GDM1 (cell line): Measurements from ENCODE around the gene SCAF1.

Source experiments
- DNase-seq: peaks from one replicate; lab custom pipeline; 2025; lab: John Stamatoyannopoulos, UW

Gene SCAF1

DNA sequence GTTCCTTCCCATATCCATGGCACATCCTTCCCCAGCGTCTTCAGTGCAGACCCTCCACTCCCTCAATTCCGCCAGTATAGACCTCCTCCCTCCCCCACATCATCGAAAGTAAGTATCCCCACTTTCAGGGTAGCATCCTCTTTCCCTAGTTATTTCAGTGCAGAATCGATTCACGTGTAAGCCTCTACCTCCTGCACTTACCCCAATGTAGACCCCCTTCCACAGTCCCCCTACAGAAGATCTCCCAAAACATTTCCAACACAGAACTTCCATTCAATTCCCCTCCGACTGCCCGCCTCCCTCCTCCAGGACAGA lies 23.0 kb downstream of the SCAF1 start:
- no peak for DNase-seq

DNA sequence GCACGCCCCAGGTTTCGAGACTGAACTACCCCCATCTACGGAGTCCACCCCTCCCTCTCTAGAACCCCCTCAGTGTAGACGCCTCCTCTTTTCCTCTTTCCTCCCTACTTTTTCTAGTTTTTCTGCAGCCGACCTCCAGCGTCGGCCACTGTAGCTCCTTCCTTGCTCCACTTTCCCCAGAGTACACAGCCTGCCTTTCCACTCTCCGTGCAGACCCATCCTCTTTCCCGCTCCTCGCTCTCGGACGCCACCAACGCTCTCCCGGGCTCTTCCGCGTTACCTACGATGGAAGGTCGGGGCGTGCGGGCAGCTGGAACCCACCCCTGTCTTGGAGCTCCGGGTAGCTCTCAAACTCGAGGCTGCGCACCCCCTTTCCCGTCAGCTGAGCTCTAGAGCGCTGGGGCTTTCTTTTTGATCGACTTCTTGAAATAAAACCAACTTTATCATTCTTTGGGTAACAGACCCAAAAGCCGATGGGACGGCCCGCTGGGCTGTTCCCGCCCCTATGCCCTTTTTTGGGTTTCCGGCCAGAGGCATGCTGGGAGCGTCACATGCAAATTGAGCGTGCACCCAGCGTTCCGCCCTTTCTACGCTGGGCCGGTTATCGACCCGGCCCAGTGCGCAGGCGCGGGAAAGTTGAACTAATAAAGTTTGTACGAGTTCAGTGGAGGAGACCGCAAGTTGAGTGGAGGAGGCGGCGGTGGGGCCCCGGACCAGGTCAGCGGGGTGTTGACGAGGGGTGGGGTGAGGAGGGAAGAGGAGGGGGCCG lies 23.5 kb downstream of the SCAF1 start, which contains the start of the genes BCL2L12 and IRF3:
BCL2L12 (plus strand) TSS at position 583 of the 769 bp plus-strand sequence. CDS start 760 bp downstream, outside the sequence.
IRF3 (minus strand) TSS at position 507 of the 769 bp plus-strand sequence. CDS start 1,019 bp downstream, outside the sequence.
- peak; percentile 90 for DNase-seq

DNA sequence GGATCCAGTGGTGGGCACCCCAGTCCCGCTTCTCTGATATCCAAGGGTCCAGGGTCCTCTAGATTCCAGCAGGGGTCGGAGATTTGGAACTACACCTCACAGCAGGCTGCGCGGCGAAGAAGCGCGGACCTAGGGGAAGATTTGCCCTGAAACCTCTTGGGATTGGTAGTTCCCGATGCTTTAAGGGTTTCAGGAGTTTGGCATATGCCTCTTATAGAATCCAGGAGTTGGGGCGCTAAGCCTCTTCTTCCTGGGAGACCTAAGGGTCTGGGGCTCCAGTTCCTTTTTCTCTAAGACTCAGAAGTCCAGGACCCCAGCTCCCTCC lies 24.1 kb downstream of the SCAF1 start:
- no peak for DNase-seq

GRCh38 chr19:49667473-49667872 lies 25.5 kb downstream of the SCAF1 start:
- DNase-seq: no peak

DNA sequence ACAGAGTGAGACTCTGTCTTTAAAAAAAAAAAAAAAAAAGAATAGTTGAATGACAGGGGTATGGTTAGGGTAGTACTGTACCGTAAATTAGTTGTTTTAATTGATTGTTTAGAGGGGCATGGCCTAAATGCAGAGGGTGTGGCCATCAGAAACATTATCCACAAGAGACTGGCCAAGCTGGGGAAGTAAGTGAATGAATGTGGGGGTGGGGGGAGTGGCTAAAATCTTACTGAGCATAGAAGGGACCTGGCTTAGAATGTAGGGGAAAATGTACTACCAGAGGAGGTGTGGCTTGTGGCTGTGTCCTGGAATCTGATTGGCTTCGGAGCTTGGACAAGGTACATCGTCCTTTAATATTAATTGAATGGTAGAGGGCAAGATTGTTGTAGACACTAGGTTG lies 27.5 kb downstream of the SCAF1 start:
- DNase-seq: no peak

DNA sequence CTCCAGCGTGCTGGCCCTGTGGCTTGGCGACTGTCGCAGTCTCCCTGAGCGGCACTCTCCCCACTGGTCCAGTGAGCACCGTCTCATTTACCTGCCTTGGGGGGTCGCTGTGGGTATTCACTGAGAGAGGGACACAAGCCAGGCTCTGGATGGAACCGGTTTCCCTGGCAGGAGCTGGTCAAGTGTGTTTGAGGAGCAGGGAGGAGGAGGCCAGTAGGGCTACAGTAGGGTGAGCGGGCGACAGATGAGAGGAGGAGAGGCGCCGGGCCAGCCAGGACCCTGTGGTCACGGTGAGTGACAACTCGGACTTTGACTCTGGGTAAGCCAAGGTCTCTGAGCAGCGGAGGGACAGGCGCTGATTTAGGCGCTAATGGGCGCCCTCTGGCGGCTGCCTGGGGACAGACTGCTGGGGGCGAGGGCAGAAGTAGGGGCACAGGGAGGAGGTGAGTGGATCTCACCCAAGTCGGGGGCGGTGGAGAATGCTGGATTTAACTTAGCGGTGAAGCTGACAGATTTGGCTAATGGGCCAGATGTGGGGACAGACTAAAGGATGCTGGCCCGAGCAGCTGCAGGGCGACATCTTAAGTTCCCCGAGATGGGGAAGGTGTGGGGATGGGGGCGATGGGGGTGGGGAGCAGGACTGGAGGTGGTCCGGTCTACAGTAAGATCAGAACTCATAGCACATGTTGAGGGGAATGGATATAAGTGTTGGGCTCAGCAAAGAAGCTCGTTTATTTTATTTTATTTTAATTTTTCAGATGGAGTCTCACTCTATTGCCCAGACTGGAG lies 30.3 kb downstream of the SCAF1 start:
- DNase-seq: peak; percentile 41

DNA sequence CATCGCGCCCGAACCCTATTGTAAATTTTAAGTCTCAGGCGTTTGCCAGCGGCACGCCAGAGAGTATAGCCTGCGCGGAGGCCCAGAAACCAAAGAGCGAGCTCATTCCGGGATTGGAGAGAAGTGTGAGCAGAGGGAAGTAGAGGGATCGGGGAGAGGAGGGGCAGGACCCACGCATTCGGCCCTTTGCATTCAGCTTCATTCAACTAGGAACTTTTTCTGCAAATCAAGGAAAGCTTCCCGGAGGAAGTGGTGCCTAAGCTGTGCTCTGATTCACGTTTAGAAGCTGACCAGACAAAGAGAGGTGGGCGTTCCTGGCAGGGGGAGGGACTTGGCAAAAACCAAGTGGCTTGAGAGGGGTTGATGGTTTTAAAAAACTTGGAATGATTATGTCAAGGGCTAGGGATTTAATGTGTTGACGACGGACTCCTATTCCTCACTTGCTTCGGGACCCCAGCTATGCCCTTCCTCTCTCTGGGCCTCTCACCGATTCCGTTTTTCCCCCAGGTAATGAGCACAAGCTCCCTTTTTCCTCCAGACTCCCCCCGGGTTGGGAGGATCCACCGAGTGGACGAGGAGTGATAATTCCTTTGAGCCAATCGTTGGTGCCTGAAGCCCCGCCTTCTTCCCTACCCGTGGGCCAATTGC lies 34.3 kb downstream of the SCAF1 start:
- DNase-seq: no peak

- peak; percentile 100 for DNase-seq
Measured at GRCh38 chr19:49676784-49677230, 34.8 kb downstream of the SCAF1 start.

DNA sequence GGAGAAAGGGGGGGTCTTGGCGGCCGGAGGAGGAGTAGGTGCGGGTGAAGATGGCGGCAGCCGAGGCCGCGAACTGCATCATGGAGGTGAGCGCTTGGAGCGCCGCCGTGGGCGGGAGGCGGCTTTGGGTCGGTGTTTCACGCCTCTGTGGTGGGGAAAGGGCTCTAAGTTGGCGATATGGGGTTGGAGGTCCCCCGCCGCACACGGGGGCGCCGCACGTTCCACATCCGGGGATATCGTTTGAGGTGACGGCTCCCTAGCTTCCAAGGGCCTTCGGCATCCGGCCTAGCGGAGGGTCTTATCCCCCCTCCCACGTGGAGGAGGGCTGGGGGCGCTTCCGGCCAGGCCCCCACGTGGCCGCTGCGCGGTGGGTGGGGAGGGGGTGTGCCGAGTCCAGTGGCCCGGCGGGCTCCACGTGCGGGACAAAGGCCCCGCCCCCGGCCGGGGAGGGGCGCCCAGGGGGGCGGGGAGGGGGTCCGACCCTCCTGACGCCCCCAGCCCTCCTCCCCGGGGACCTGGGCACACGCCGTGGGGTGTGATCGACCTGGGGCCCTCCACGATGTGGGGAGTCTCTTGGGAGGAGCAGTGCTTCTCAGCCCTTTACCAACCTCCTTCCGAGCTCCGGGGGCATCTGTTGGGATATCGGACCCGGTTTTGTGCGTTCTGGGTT lies 35.4 kb downstream of the SCAF1 start, which contains the start of gene PRMT1:
PRMT1 (plus strand) TSS at position 41 of the 670 bp plus-strand sequence; CDS start at position 51, 10 bp downstream.
- DNase-seq: no peak

DNA sequence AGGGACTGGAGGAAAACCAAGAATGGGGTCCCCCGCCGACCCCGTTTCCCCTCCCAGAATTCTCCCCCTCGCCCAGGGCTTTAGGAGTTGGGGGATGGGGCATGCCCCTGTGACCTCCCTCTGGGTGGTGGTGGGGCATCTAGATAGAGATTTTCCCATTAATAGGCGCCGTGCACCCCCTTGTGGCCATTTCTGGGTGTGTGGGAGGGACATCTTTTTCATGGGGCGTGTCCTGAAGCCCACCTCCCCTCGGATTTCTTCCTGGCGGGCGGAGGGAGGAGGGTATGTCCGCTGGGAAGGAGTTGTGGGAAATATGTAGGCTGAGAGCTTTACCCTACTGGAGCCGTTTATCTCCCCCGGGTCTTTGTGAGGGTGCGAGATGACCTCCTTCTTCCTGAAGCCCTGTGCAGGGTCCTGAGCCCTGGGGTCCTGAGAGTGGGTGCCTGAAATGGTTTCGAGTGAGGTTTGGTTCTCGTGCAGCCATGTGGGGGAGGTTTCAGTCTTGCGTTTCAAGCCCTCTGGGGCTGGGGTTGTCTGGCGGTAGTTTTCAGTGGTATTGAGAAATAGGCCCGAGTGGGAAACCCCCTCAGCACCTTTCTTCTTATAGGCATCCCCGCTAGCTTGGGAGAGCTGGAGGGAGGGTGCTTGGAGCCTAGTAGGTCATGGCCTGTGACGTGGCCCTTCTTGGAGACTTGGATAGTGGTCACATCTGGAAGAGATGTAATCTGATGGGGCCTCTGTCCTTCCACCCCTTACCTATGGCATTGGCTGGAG lies 36.1 kb downstream of the SCAF1 start:
- DNase-seq: peak; percentile 33

DNA sequence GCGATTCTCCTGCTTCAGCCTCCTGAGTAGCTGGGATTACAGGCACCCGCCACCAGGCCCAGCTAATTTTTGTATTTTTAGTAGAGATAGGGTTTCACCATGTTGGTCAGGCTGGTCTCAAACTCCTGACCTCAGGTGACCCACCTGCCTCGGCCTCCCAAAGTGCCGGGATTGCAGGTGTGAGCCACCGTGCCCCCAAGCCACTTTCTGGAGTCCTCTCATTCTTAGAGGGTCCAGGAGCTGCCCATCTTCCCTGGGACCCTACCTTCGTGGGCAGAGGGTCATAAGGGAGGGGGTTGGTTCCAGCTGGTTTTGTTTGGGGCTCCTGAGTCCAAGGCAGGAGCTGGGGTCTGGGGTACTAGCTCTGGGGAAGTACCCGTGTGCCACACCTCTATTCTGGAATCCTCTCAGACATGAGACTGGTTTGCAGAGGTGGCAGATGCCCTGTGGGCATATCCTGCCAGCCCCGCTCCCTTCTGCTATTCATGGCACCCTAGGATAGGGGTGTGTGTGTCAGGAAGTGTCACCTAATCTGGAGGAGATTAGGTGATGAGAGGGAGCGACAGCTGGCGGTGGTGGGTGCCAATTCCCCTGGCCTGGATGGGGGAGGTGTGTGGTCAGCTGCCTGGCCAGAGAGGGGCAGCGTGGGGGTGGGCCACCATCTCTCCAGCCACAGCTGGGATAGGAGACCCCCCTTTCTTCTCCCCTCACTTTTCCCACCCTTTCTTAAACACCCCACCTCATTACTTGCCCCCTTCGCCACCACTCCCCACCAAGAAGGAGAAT lies 37.2 kb downstream of the SCAF1 start:
- DNase-seq: no peak

DNA sequence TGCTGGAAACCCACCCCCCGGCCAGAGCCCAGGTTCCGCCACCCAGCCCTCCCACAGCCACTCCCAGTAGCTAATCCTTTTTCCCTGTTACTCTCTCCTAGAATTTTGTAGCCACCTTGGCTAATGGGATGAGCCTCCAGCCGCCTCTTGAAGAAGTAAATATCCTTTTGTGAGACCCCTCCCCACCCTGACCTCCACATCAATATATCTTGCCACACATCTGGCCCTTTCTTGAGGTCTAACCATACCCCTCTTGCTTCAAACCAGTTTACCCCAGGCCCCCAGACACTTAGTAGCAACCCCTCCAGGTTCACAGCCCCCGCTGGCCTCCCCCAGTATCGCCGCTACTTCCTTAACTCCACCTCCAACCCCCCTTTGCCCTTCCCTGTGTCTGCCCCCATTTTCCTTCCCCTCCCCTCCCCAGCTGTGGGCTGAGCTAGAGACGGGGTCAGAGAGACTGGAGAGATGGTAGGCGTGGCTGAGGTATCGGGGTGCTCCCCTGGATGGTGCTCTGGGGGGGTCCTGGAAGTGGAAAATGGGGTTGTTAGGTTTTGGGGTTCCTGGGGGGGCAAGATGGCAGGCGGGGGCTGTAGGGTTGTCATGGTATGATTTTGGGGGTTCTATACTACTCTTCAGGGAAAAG lies 37.9 kb downstream of the SCAF1 start:
- DNase-seq: no peak

GRCh38 chr19:49680421-49681351 lies 38.7 kb downstream of the SCAF1 start:
- peak; percentile 75 for DNase-seq

GRCh38 chr19:49681830-49682229 lies 39.8 kb downstream of the SCAF1 start:
- no peak for DNase-seq

GRCh38 chr19:49682274-49682673 lies 40.3 kb downstream of the SCAF1 start:
- DNase-seq: no peak

DNA sequence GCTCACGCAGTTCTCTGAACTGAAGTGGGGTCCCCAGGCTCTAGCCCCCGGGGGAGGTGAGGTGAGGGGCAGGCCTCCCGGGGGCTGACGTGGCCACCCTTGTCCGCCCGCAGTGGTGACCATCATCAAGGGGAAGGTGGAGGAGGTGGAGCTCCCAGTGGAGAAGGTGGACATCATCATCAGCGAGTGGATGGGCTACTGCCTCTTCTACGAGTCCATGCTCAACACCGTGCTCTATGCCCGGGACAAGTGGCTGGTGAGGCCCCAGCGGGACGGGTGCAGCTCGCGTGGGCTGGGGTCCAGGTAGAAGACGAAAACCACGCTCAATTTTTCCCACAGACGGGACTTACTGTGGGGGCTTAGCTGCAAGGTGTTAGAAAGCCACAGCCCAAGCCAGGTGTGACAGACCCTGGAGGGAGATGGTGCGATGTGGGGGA lies 41.8 kb downstream of the SCAF1 start:
- DNase-seq: no peak

GRCh38 chr19:49684251-49684982 lies 42.4 kb downstream of the SCAF1 start:
- no peak for DNase-seq

GRCh38 chr19:49684983-49685553 lies 43.1 kb downstream of the SCAF1 start:
- DNase-seq: no peak
